ENCODE results near the gene FNDC3B. TPM values are rescaled to one million over a fixed set of nuclear protein-coding genes. Genes with fewer than 3 reads are reported as not detected.
A peak's percentile ranks its signal among the peaks of the same experiment; 100 is the strongest.

FNDC3B gene
- total and polyA plus RNA-seq, 9 of the 15 experiments (the other 6 are each of a cell fraction or from before 2014, with no cell fraction given) = 7.0 to 35.8 (median 16.2) TPM

DNA sequence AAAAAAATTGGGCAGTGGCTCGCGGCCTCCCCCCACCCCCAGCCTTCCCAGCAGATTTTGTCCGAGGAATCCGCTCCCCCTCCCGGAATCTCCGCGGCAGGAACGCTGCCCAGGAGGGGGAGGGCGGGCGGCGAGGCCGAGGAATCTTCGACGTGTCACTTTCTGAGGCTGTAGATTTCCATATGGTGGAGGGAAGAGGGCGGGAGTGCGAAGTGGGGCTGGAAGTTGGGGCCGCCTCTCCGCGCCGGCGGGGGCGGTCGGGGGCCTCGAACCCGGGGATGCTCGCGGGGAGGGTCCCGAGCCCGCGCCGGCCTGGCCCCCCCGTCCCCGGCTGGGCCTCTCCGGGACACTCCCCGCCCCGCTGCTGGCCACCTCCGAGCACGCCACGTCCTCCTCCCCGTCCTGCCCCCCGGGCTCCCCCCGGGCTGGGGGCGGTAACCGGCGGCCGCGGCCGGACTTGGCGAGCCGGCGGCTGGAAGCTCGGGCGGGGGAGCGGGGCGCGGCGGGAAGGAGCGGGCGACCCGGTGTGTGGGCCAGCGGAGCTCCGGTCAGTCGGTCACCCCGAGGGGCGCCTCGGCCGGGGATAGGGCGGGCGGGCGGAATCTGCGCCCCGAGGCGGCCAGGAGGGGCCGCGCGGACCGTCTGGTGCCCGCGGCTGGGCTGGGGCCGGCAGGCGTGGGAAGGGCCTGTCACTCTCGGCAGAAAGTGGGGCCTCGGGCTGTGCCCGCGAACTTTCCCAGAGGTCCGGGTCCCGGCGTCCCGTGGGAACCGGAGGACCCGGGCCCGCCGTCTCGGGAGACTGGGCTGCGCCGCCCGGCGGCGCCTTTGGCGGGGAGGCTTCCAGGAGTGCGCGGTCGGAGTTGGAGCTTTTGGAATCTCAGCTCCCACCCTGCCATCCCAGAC lies 951 bp downstream of the FNDC3B start (continued):
- TF ChIP-seq ZNF444 (CRISPR knock-in tag; IDR thresholded peaks at IDR 0.05) (no peak), HDAC1 (IDR thresholded peaks at IDR 0.05) (no peak), SIX5 (IDR thresholded peaks at IDR 0.05; ENCODE audit: borderline replicate concordance in 1 of 2, insufficient read depth in 1 of 2, low read depth in 1 of 2, low read length in 2 of 2) (no peak), ZFX (CRISPR knock-in tag; IDR thresholded peaks at IDR 0.05) (peak; percentile 55), BRD4 (IDR thresholded peaks at IDR 0.05) (peak; percentile 60; the same call in 1 of the 2 replicates), BRF1 (IDR thresholded peaks at IDR 0.05; ENCODE audit: borderline replicate concordance, extremely low read depth, insufficient read length) (no peak)
- TF ChIP-seq, protein P1, sequence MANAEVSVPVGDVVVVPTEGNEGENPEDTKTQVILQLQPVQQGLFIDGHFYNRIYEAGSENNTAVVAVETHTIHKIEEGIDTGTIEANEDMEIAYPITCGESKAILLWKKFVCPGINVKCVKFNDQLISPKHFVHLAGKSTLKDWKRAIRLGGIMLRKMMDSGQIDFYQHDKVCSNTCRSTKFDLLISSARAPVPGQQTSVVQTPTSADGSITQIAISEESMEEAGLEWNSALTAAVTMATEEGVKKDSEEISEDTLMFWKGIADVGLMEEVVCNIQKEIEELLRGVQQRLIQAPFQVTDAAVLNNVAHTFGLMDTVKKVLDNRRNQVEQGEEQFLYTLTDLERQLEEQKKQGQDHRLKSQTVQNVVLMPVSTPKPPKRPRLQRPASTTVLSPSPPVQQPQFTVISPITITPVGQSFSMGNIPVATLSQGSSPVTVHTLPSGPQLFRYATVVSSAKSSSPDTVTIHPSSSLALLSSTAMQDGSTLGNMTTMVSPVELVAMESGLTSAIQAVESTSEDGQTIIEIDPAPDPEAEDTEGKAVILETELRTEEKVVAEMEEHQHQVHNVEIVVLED (CRISPR knock-in tag; IDR thresholded peaks at IDR 0.05) = no peak
- TF ChIP-seq, protein P2, sequence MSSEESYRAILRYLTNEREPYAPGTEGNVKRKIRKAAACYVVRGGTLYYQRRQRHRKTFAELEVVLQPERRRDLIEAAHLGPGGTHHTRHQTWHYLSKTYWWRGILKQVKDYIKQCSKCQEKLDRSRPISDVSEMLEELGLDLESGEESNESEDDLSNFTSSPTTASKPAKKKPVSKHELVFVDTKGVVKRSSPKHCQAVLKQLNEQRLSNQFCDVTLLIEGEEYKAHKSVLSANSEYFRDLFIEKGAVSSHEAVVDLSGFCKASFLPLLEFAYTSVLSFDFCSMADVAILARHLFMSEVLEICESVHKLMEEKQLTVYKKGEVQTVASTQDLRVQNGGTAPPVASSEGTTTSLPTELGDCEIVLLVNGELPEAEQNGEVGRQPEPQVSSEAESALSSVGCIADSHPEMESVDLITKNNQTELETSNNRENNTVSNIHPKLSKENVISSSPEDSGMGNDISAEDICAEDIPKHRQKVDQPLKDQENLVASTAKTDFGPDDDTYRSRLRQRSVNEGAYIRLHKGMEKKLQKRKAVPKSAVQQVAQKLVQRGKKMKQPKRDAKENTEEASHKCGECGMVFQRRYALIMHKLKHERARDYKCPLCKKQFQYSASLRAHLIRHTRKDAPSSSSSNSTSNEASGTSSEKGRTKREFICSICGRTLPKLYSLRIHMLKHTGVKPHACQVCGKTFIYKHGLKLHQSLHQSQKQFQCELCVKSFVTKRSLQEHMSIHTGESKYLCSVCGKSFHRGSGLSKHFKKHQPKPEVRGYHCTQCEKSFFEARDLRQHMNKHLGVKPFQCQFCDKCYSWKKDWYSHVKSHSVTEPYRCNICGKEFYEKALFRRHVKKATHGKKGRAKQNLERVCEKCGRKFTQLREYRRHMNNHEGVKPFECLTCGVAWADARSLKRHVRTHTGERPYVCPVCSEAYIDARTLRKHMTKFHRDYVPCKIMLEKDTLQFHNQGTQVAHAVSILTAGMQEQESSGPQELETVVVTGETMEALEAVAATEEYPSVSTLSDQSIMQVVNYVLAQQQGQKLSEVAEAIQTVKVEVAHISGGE (CRISPR knock-in tag; IDR thresholded peaks at IDR 0.05) = no peak
- TF ChIP-seq, protein P3, sequence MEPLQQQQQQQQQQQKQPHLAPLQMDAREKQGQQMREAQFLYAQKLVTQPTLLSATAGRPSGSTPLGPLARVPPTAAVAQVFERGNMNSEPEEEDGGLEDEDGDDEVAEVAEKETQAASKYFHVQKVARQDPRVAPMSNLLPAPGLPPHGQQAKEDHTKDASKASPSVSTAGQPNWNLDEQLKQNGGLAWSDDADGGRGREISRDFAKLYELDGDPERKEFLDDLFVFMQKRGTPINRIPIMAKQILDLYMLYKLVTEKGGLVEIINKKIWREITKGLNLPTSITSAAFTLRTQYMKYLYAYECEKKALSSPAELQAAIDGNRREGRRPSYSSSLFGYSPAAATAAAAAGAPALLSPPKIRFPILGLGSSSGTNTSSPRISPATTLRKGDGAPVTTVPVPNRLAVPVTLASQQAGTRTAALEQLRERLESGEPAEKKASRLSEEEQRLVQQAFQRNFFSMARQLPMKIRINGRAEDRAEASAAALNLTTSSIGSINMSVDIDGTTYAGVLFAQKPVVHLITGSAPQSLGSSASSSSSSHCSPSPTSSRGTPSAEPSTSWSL (CRISPR knock-in tag; IDR thresholded peaks at IDR 0.05; ENCODE audit: borderline replicate concordance) = no peak
- TF ChIP-seq, protein P4, sequence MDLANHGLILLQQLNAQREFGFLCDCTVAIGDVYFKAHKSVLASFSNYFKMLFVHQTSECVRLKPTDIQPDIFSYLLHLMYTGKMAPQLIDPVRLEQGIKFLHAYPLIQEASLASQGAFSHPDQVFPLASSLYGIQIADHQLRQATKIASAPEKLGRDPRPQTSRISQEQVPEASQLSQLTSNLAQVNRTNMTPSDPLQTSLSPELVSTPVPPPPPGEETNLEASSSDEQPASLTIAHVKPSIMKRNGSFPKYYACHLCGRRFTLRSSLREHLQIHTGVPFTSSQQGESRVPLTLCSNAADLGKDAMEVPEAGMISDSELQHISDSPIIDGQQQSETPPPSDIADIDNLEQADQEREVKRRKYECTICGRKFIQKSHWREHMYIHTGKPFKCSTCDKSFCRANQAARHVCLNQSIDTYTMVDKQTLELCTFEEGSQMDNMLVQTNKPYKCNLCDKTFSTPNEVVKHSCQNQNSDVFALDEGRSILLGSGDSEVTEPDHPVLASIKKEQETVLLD (IDR thresholded peaks at IDR 0.05) = no peak
- TF ChIP-seq, protein P5, sequence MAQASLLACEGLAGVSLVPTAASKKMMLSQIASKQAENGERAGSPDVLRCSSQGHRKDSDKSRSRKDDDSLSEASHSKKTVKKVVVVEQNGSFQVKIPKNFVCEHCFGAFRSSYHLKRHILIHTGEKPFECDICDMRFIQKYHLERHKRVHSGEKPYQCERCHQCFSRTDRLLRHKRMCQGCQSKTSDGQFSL (CRISPR knock-in tag; IDR thresholded peaks at IDR 0.05) = peak; percentile 80
- TF ChIP-seq, protein P5 (tag; IDR thresholded peaks at IDR 0.05) = peak in 1 of 2 experiments; percentile 79; a peak in 2 of 4 replicates
